Right lobe of liver (tissue), 4 donors: ENCODE data around the gene USP51.
"Not testable (repeated sequence)": the region's sequence is repeated elsewhere in the genome, so short reads cannot be mapped to it uniquely, and the experiment has no call there.

Source experiments
- CTCF ChIP-seq, 4 donors: fragments of 200-600 bp in 3 of 4; fragments of 450-650 bp in 1 of 4; IDR thresholded peaks; one replicate each; pipeline versions ENCODE4 v1.5.1 to v1.8.0; 2016 to 2022; ENCODE audit warnings: antibody characterized with exemption in 4 of 4, mild to moderate bottlenecking in 2 of 4
- POLR2A ChIP-seq: fragments of 450-650 bp; IDR thresholded peaks from one replicate; pipeline ENCODE4 v1.6.1; 2017; ENCODE audit warnings: antibody characterized with exemption, mild to moderate bottlenecking
- donor health status: DM: no; HTN: no; CAD: no.
- donor health status: DM: no; HTN: no; CAD: no.
- donor health status: DM: no; HTN: yes; CAD: no.

- not testable (repeated sequence) for TF ChIP-seq CTCF (IDR thresholded peaks at IDR 0.05); POLR2A
Observed at GRCh38 chrX:55513045-55513737, 23.5 kb upstream of the USP51 start.
